GM13976 (cell line): ENCODE data around the gene ABHD5.

Experiments
- DNase-seq: peaks from one replicate; pipeline ENCODE4 v3.0.0; 2012; ENCODE audit warnings: low spot score
- in situ Hi-C: fragments of 300-500 bp; cut with MboI; formaldehyde crosslinking; loops from one replicate; pipeline ENCODE4 v1.12.0; 2022; ENCODE audit warnings: low sequenced_read_pairs, mixed read lengths, inconsistent platforms; ENCODE audit not compliant: unreplicated experiment
- TF ChIP-seq, protein P1 (sequence below): IDR thresholded peaks from 2 replicates; pipeline ENCODE4 v1.5.1; 2012; ENCODE audit warnings: borderline replicate concordance, mild to moderate bottlenecking; ENCODE audit not compliant: insufficient read depth; ENCODE audit errors: extremely low read depth, missing control alignments, control extremely low read depth

Gene ABHD5

DNA sequence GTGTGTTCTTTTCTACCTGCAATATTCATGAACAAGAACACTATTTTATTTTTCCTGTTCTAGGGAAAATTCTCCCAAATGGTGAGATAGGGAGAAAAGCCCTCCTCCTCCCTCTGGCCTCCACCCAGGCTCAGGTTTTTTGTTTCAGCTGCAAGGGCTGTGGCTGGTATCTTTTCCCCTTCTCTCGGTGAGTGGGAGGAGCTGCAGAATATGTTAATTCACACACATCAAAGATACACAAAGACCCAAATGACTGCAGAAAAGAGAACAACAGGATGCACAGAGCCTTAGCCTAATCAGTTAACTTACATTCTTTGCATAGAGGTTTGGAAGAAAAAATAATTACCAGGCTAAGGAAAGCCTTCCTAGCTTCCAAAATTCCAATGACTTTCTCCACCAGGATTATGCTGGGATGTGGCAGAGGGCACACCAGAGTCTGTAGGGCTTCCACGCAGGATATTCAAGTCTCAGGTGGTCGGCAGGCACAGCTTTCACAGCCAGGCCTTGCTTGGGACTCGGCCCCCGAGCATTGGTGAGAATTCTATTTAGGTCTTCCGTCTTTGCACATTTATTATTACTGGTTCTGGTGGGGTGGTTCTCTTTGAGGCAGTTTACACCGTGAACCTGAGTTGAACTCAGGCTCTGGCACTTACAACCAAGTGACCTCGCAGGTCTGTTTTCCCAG is 64.9 kb downstream of the ABHD5 start:
- no peak for DNase-seq
- TF ChIP-seq, protein P1, sequence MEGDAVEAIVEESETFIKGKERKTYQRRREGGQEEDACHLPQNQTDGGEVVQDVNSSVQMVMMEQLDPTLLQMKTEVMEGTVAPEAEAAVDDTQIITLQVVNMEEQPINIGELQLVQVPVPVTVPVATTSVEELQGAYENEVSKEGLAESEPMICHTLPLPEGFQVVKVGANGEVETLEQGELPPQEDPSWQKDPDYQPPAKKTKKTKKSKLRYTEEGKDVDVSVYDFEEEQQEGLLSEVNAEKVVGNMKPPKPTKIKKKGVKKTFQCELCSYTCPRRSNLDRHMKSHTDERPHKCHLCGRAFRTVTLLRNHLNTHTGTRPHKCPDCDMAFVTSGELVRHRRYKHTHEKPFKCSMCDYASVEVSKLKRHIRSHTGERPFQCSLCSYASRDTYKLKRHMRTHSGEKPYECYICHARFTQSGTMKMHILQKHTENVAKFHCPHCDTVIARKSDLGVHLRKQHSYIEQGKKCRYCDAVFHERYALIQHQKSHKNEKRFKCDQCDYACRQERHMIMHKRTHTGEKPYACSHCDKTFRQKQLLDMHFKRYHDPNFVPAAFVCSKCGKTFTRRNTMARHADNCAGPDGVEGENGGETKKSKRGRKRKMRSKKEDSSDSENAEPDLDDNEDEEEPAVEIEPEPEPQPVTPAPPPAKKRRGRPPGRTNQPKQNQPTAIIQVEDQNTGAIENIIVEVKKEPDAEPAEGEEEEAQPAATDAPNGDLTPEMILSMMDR, result no peak
- in situ Hi-C loops, result no loop called here

DNA sequence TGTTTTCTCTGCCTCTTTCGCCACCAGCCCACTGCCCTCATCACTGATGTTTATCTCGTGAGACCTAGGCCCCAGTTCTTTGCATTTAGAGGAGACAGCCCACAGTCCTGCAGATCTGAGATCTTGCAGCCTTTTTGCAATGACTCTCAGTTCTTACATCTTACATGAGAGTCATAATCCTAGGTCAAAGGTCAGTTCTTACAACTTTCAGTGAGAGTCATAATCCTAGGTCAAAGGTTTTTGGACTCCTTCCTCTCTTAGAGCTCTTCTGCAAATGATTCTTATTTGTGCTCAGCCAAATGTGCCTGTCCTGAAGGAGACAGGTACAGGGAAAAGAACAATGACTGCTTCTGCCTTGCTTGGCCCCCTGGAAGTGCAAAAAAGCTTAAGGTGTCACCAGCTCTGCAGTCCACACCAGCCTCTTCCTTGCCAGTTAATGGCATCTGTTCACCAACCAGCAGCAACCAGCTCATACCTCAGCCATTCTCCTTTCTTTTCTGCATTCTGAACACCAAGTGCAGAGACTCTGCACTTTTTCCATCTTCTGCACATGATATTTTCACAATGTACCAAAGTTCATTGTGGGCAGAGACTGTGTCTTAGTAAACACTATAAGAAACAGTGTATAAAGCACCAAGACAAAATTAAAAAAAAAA is 67.1 kb downstream of the ABHD5 start:
- TF ChIP-seq, protein P1, result no peak
- DNase-seq, result no peak
- in situ Hi-C loops, result no loop called here

DNA sequence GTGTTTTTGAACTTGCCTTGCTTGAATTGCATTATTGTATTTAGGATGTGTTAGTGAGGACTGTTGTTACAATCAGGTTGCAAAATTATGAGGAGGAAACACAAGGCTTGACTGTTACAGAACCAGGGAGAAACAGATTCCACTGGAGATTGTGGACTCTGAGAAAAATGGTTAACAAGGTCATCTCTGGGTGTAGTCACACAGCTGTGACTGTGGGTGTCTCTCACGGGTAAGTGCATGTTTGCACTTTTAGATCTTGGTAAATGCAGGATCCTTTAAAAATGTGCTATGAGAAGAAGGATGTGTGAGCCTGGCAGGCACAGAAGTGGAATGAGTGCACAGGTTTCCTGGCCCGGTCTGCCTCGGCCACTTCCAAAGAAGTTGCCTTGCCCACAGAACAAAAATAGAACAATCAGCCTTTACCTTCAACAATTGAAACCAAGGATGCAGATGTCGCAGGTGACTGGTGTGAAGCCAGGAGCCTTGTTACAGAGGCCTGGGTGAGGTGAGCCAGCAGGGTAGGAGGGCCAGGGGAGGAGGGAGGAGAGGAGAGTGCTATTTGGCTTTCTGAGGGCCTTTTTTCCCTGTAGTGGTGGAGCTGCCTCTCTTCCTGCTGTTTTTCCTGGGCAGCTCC is 68.0 kb downstream of the ABHD5 start:
- TF ChIP-seq, protein P1, result no peak
- in situ Hi-C loops, result no loop called here
- no peak for DNase-seq

DNA sequence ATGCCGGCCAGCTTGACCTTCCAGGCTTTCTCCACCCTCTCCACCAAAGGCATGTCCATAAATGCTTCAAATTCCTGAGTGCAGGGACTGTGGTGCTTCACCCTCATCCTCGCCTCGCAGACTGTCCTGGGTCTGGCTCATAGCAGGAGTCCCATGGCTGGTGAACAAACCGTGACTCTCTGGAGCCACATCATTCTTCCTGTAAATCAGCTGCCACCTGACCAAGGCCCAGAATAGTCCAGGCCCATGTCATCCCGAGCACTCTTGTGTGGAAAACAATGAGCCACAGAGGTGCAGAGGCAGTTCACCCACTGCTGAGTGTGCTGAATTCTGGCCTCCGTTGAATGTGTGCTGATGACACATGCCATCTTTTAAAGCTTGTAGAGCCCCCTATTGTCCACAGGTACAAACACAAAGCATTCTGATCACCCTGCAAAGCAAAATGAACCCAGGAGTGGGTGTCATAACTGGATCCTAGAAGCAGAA is 68.6 kb downstream of the ABHD5 start:
- TF ChIP-seq, protein P1, result no peak
- DNase-seq, result no peak
- in situ Hi-C loops, result no loop called here

DNA sequence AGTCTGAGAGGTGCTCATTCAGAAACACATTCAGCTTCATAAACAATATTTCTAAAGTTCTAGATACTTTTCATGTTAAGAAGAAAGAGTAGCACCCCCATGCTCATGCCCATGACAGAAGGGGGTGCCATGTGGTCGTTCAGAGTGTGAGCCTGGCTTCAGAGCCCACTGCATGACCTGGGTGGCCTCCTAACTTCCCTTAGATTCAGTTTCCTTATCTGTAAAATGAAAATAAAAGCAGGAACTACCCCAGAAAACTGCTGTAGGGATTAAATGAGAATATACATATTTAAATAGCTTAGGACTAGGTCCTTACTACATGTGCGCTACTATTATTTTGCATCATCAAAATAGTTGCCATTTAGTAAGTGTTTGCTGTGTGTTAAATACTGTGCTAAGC is 69.2 kb downstream of the ABHD5 start:
- in situ Hi-C loops, result no loop called here
- TF ChIP-seq, protein P1, result no peak
- no peak for DNase-seq

DNA sequence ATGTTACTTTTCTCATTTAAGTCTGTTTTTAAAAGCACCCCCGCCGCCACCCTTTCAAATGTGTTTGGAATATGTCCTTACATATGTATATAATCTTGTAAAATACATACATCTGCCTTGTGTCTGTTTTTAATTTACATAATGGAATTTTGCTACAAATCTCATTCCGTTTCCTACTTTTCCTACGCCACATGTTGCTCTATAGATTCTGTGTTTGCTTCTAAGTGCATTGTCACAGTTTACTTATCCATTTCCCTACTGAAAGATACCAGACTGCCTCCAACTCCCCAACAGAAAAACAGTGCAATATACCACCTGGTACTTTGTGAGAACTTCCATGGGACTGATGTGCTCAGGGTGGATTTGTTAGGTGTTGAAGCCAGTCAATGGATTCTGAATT is 70.2 kb downstream of the ABHD5 start:
- TF ChIP-seq, protein P1, result no peak
- in situ Hi-C loops, result no loop called here
- no peak for DNase-seq
